Trophoblast cell (in vitro differentiated cells and primary cell): ENCODE data around the gene TMEFF2.

Experiments
- DNase-seq, 2 donors: peaks; one replicate each; pipeline ENCODE4 v3.0.0-alpha.2; 2016
- H2AFZ ChIP-seq: 2 replicates; pipeline ENCODE4 v1.6.1; 2013; ENCODE audit warnings: low read length, moderate library complexity, mild to moderate bottlenecking; ENCODE audit not compliant: insufficient read depth, poor library complexity
- H2AK5ac ChIP-seq: 2 replicates; pipeline ENCODE4 v1.6.1; 2013; ENCODE audit warnings: mild to moderate bottlenecking, low read length
- H2BK120ac ChIP-seq: 2 replicates; pipeline ENCODE4 v1.6.1; 2013; ENCODE audit warnings: low read length, mild to moderate bottlenecking, moderate library complexity; ENCODE audit not compliant: insufficient read depth, poor library complexity
- H2BK12ac ChIP-seq: 2 replicates; pipeline ENCODE4 v1.6.1; 2013; ENCODE audit warnings: mild to moderate bottlenecking, low read length, moderate library complexity
- H2BK5ac ChIP-seq: 2 replicates; pipeline ENCODE4 v1.6.1; 2013; ENCODE audit warnings: low read length, low read depth, moderate library complexity, mild to moderate bottlenecking; ENCODE audit not compliant: poor library complexity
- H3K14ac ChIP-seq: 2 replicates; pipeline ENCODE4 v1.6.1; 2013; ENCODE audit warnings: mild to moderate bottlenecking, low read length
- H3K18ac ChIP-seq: 2 replicates; pipeline ENCODE4 v1.6.1; 2013; ENCODE audit warnings: mild to moderate bottlenecking, low read length
- H3K23ac ChIP-seq: 2 replicates; pipeline ENCODE4 v1.6.1; 2013; ENCODE audit warnings: low read length
- H3K27ac ChIP-seq: 2 replicates; pipeline ENCODE4 v1.5.1; 2013; ENCODE audit warnings: low read depth, mild to moderate bottlenecking, inconsistent platforms, low read length, moderate library complexity
- H3K27me3 ChIP-seq: 2 replicates; pipeline ENCODE4 v1.6.1; 2013; ENCODE audit warnings: inconsistent platforms, mild to moderate bottlenecking, low read length, moderate library complexity; ENCODE audit not compliant: insufficient read depth
- H3K36me3 ChIP-seq, 2 experiments: 1 replicate in 1 of 2; 2 replicates in 1 of 2; pipeline ENCODE4 v1.6.1; 2013; ENCODE audit warnings: low read length in 2 of 2, mild to moderate bottlenecking in 2 of 2, moderate library complexity in 1 of 2; ENCODE audit not compliant: insufficient read depth in 2 of 2, control insufficient read depth in 1 of 2
- H3K4ac ChIP-seq: 2 replicates; pipeline ENCODE4 v1.6.1; 2013; ENCODE audit warnings: low read depth, mild to moderate bottlenecking, low read length, moderate library complexity
- H3K4me1 ChIP-seq, 2 experiments: 1 replicate in 1 of 2; 2 replicates in 1 of 2; pipeline ENCODE4 v1.6.1; 2013; ENCODE audit warnings: low read length in 2 of 2, mild to moderate bottlenecking in 2 of 2, moderate library complexity in 1 of 2; ENCODE audit not compliant: insufficient read depth in 2 of 2, control insufficient read depth in 1 of 2
- H3K4me2 ChIP-seq: 2 replicates; pipeline ENCODE4 v1.6.1; 2013; ENCODE audit warnings: inconsistent platforms, mild to moderate bottlenecking, low read length, moderate library complexity
- H3K4me3 ChIP-seq: 2 replicates; pipeline ENCODE4 v1.5.1; 2013; ENCODE audit warnings: mild to moderate bottlenecking, low read depth, low read length, inconsistent platforms
- H3K79me1 ChIP-seq: one replicate; pipeline ENCODE4 v1.6.1; 2013; ENCODE audit warnings: low read length
- H3K79me2 ChIP-seq: 2 replicates; pipeline ENCODE4 v1.6.1; 2013; ENCODE audit warnings: low read length, mild to moderate bottlenecking; ENCODE audit not compliant: control insufficient read depth, insufficient read depth, poor library complexity
- H3K9ac ChIP-seq: 2 replicates; pipeline ENCODE4 v1.6.1; 2013; ENCODE audit warnings: mild to moderate bottlenecking, low read length
- H3K9me3 ChIP-seq: 2 replicates; pipeline ENCODE4 v1.6.1; 2013; ENCODE audit warnings: low read depth, mild to moderate bottlenecking, control low read depth, inconsistent platforms, low read length; ENCODE audit not compliant: insufficient read depth
- H4K12ac ChIP-seq: 2 replicates; pipeline ENCODE4 v1.6.1; 2013; ENCODE audit warnings: low read depth, mild to moderate bottlenecking, low read length, moderate library complexity
- H4K8ac ChIP-seq: 2 replicates; pipeline ENCODE4 v1.6.1; 2013; ENCODE audit warnings: low read depth, mild to moderate bottlenecking, low read length, moderate library complexity
- H4K91ac ChIP-seq: one replicate; pipeline ENCODE4 v1.6.1; 2013; ENCODE audit warnings: low read depth, mild to moderate bottlenecking, low read length, moderate library complexity
- WGBS: extraction: QIAGEN DNeasy Blood & Tissue Kit; methylation state at CpG from one replicate; pipeline ENCODE4 v1.1.7; 2013; ENCODE audit warnings: missing lambda C conversion rate; ENCODE audit not compliant: insufficient read length, insufficient coverage; ENCODE audit errors: extremely low coverage; 5-methylcytosine and 5-hydroxymethylcytosine counted together

TMEFF2 gene

GRCh38 chr2:192098814-192099491 is 95.8 kb downstream of the TMEFF2 start:
- H3K4me2 ChIP-seq, result no peak overlapping the region
- H3K23ac ChIP-seq, result no peak overlapping the region
- H3K27me3 ChIP-seq, result no peaks in the 10 kb centered on the region
- H3K14ac ChIP-seq, result no peak overlapping the region
- no CpG with 5 or more reads among the region's 2 CpGs for WGBS
- H3K4me3 ChIP-seq, result no peak overlapping the region
- no peak overlapping the region for H4K91ac ChIP-seq
- no peaks in the 10 kb centered on the region for H3K9me3 ChIP-seq
- no peak overlapping the region for H2BK120ac ChIP-seq
- H2AFZ ChIP-seq, result no peak overlapping the region
- no peak for DNase-seq
- H3K27ac ChIP-seq, result no peak overlapping the region
- no peaks in the 10 kb centered on the region for H3K36me3 ChIP-seq
- H3K79me1 ChIP-seq, result no peaks in the 10 kb centered on the region
- H3K4me1 ChIP-seq, result no peaks in the 10 kb centered on the region
- no peak overlapping the region for H3K9ac ChIP-seq
- H4K12ac ChIP-seq, result no peak overlapping the region
- no peak overlapping the region for H2BK12ac ChIP-seq
- no peaks in the 10 kb centered on the region for H3K79me2 ChIP-seq
- H4K8ac ChIP-seq, result no peak overlapping the region
- H3K4ac ChIP-seq, result no peak overlapping the region
- no peak overlapping the region for H2BK5ac ChIP-seq
- H2AK5ac ChIP-seq, result no peak overlapping the region
- no peak overlapping the region for H3K18ac ChIP-seq

- WGBS, result no CpG with 5 or more reads among the region's 1 CpG
Measured at GRCh38 chr2:192091476-192091875, 103.3 kb downstream of the TMEFF2 start.

GRCh38 chr2:192090911-192091310 is 103.8 kb downstream of the TMEFF2 start:
- no CpG with 5 or more reads among the region's 7 CpGs for WGBS
- H3K14ac ChIP-seq, result no peak overlapping the region
- no peak for DNase-seq
- H3K27me3 ChIP-seq, result no peaks in the 10 kb centered on the region
- no peak overlapping the region for H3K4me2 ChIP-seq
- no peak overlapping the region for H2BK5ac ChIP-seq
- no peak overlapping the region for H2AK5ac ChIP-seq
- no peak overlapping the region for H3K23ac ChIP-seq
- H2BK120ac ChIP-seq, result no peak overlapping the region
- H3K79me2 ChIP-seq, result no peaks in the 10 kb centered on the region
- no peaks in the 10 kb centered on the region for H3K9me3 ChIP-seq
- no peak overlapping the region for H3K27ac ChIP-seq
- H4K91ac ChIP-seq, result no peak overlapping the region
- H4K12ac ChIP-seq, result no peak overlapping the region
- H4K8ac ChIP-seq, result no peak overlapping the region
- no peak overlapping the region for H3K9ac ChIP-seq
- no peak overlapping the region for H3K18ac ChIP-seq
- H3K79me1 ChIP-seq, result no peaks in the 10 kb centered on the region
- H2BK12ac ChIP-seq, result no peak overlapping the region
- H2AFZ ChIP-seq, result no peak overlapping the region
- no peak overlapping the region for H3K4me3 ChIP-seq
- no peak overlapping the region for H3K4ac ChIP-seq
- no peaks in the 10 kb centered on the region for H3K36me3 ChIP-seq
- H3K4me1 ChIP-seq, result no peaks in the 10 kb centered on the region

More at GRCh38 chr2:192091476-192091875, 103.3 kb downstream of the TMEFF2 start:
- H4K8ac ChIP-seq, result no peak overlapping the region
- no peak overlapping the region for H2BK120ac ChIP-seq
- H3K23ac ChIP-seq, result no peak overlapping the region
- no peak overlapping the region for H4K91ac ChIP-seq
- H3K36me3 ChIP-seq, result no peaks in the 10 kb centered on the region
- no peak overlapping the region for H2BK5ac ChIP-seq
- H3K27me3 ChIP-seq, result no peaks in the 10 kb centered on the region
- DNase-seq, result no peak
- no peak overlapping the region for H2AFZ ChIP-seq
- H3K9ac ChIP-seq, result no peak overlapping the region
- H3K9me3 ChIP-seq, result no peaks in the 10 kb centered on the region
- H3K4me1 ChIP-seq, result no peaks in the 10 kb centered on the region
- no peak overlapping the region for H3K4me2 ChIP-seq
- H3K27ac ChIP-seq, result no peak overlapping the region
- H3K79me2 ChIP-seq, result no peaks in the 10 kb centered on the region
- no peak overlapping the region for H3K18ac ChIP-seq
- H3K4me3 ChIP-seq, result no peak overlapping the region
- no peak overlapping the region for H3K14ac ChIP-seq
- no peak overlapping the region for H2BK12ac ChIP-seq
- H3K79me1 ChIP-seq, result no peaks in the 10 kb centered on the region
- no peak overlapping the region for H4K12ac ChIP-seq
- H2AK5ac ChIP-seq, result no peak overlapping the region
- no peak overlapping the region for H3K4ac ChIP-seq

- H3K4me1 ChIP-seq, result no peaks in the 10 kb centered on the region
- no CpG with 5 or more reads among the region's 4 CpGs for WGBS
- H3K27me3 ChIP-seq, result no peaks in the 10 kb centered on the region
- no peak for DNase-seq
- H4K91ac ChIP-seq, result no peak overlapping the region
- no peaks in the 10 kb centered on the region for H3K9me3 ChIP-seq
- H3K18ac ChIP-seq, result no peak overlapping the region
- no peak overlapping the region for H2AFZ ChIP-seq
- H4K12ac ChIP-seq, result no peak overlapping the region
- H3K14ac ChIP-seq, result no peak overlapping the region
- H2AK5ac ChIP-seq, result no peak overlapping the region
- no peak overlapping the region for H3K23ac ChIP-seq
- no peak overlapping the region for H2BK12ac ChIP-seq
- no peak overlapping the region for H4K8ac ChIP-seq
- H3K4ac ChIP-seq, result no peak overlapping the region
- H2BK120ac ChIP-seq, result no peak overlapping the region
- H3K9ac ChIP-seq, result no peak overlapping the region
- no peaks in the 10 kb centered on the region for H3K36me3 ChIP-seq
- no peak overlapping the region for H3K27ac ChIP-seq
- no peak overlapping the region for H3K4me2 ChIP-seq
- H3K79me2 ChIP-seq, result no peaks in the 10 kb centered on the region
- no peak overlapping the region for H2BK5ac ChIP-seq
- H3K79me1 ChIP-seq, result no peaks in the 10 kb centered on the region
- no peak overlapping the region for H3K4me3 ChIP-seq
Measured at GRCh38 chr2:192087398-192087958, 107.3 kb downstream of the TMEFF2 start.
